H1 (cell line): Measurements from ENCODE around the gene STEAP1. TPM values are rescaled to one million over a fixed set of nuclear protein-coding genes. Genes with fewer than 3 reads are reported as not detected.
"Not testable (repeated sequence)": the region's sequence is repeated elsewhere in the genome, so short reads cannot be mapped to it uniquely, and the experiment has no call there.

Experiments used
- CTCF ChIA-PET: fragments of 300-600 bp; sonication (Branson Sonifier 250); formaldehyde crosslinking; loops from one replicate; lab custom pipeline; 2021; ENCODE audit not compliant: partially characterized antibody; lab: Charles Lee
- POLR2A ChIA-PET: fragments of 300-600 bp; sonication (Branson Sonifier 250); formaldehyde crosslinking; loops from one replicate; lab custom pipeline; 2021; ENCODE audit warnings: inconsistent platforms; ENCODE audit not compliant: partially characterized antibody; lab: Charles Lee
- DNase-seq, 2 experiments: peaks; one replicate each; pipeline versions ENCODE4 v3.0.0 to v3.0.0-alpha.2; 2010 to 2022; ENCODE audit warnings: low spot score in 2 of 2, low read depth in 1 of 2, mixed read lengths in 1 of 2
- FAIRE-seq: peaks from 2 replicates; lab custom pipeline; 2011; peaks lifted over from hg19 to GRCh38; lab: Jason Lieb, UNC
- H2AFZ ChIP-seq: 2 replicates; pipeline ENCODE4 v1.8.1; 2012; ENCODE audit warnings: low read length, inconsistent platforms
- H2AK5ac ChIP-seq: 2 replicates; pipeline ENCODE4 v1.6.1; 2013; ENCODE audit warnings: low read depth, low read length
- H2BK120ac ChIP-seq: replicated peaks from 2 replicates; pipeline ENCODE3; 2013; ENCODE audit warnings: low read depth, low read length, inconsistent platforms
- H2BK12ac ChIP-seq: 2 replicates; pipeline ENCODE4 v1.6.1; 2013; ENCODE audit warnings: low read depth, low read length
- H2BK15ac ChIP-seq: 2 replicates; pipeline ENCODE4 v1.6.1; 2013; ENCODE audit warnings: low read length
- H2BK20ac ChIP-seq: 2 replicates; pipeline ENCODE4 v1.6.1; 2013; ENCODE audit warnings: low read length
- H2BK5ac ChIP-seq: 2 replicates; pipeline ENCODE4 v1.6.1; 2013; ENCODE audit warnings: low read depth, low read length
- H3K14ac ChIP-seq: 2 replicates; pipeline ENCODE4 v1.6.1; 2013; ENCODE audit warnings: inconsistent platforms; ENCODE audit not compliant: insufficient read length
- H3K18ac ChIP-seq: 2 replicates; pipeline ENCODE4 v1.6.1; 2013; ENCODE audit warnings: low read length; ENCODE audit errors: extremely low read depth
- H3K23ac ChIP-seq: 2 replicates; pipeline ENCODE4 v1.6.1; 2013; ENCODE audit warnings: inconsistent platforms; ENCODE audit not compliant: insufficient read length
- H3K23me2 ChIP-seq: 2 replicates; pipeline ENCODE4 v1.6.1; 2013; ENCODE audit warnings: low read depth, low read length
- H3K27ac ChIP-seq: 2 replicates; pipeline ENCODE4 v1.6.1; 2011; ENCODE audit warnings: low read depth, low read length, inconsistent platforms
- H3K27me3 ChIP-seq, 4 experiments: replicated peaks in 1 of 4; 1 replicate in 1 of 4; 2 replicates in 3 of 4; pipeline versions ENCODE4 v1.6.1 to v1.8.1; 2011 to 2013; ENCODE audit warnings: low read length in 3 of 4, mild to moderate bottlenecking in 3 of 4, inconsistent platforms in 2 of 4, mixed read lengths in 2 of 4, moderate library complexity in 1 of 4; ENCODE audit not compliant: control insufficient read depth in 3 of 4, insufficient read depth in 3 of 4; ENCODE audit errors: extremely low read depth in 1 of 4
- H3K36me3 ChIP-seq, 4 experiments: 2 replicates each; pipeline versions ENCODE4 v1.6.1 to v1.8.1; 2011 to 2013; ENCODE audit warnings: mild to moderate bottlenecking in 4 of 4, low read length in 3 of 4, moderate library complexity in 2 of 4, control low read depth in 1 of 4, inconsistent platforms in 1 of 4; ENCODE audit not compliant: insufficient read depth in 4 of 4, control insufficient read depth in 2 of 4
- H3K4ac ChIP-seq: replicated peaks from 2 replicates; pipeline ENCODE3; 2013; ENCODE audit warnings: low read length, low read depth, mixed read lengths, inconsistent platforms; ENCODE audit not compliant: insufficient read length
- H3K4me1 ChIP-seq, 4 experiments: replicated peaks in 1 of 4; 1 replicate in 1 of 4; 2 replicates in 3 of 4; pipeline versions ENCODE4 v1.6.1 to v1.8.1; 2011 to 2013; ENCODE audit warnings: low read length in 3 of 4, inconsistent platforms in 2 of 4, mixed read lengths in 1 of 4; ENCODE audit not compliant: insufficient read depth in 4 of 4, control insufficient read depth in 3 of 4
- H3K4me2 ChIP-seq, 2 experiments: 2 replicates each; pipeline versions ENCODE4 v1.6.1 to v1.8.1; 2011 to 2013; ENCODE audit warnings: low read depth in 2 of 2, low read length in 2 of 2, control low read depth in 1 of 2, inconsistent platforms in 1 of 2, mild to moderate bottlenecking in 1 of 2; ENCODE audit not compliant: insufficient read depth in 1 of 2
- H3K4me3 ChIP-seq, 4 experiments: fragments of 200-600, 300-600 bp in 1 of 4; sonication (generic), shearing (Covaris generic), sonication (Bioruptor Twin) in 1 of 4; 2 replicates each; pipeline versions ENCODE4 v1.5.1 to v1.8.1; 2011 to 2016; ENCODE audit warnings: low read length in 4 of 4, low read depth in 3 of 4, control low read depth in 2 of 4, inconsistent platforms in 2 of 4, mild to moderate bottlenecking in 2 of 4, mixed read lengths in 1 of 4, moderate library complexity in 1 of 4; ENCODE audit not compliant: insufficient read depth in 2 of 4; ENCODE audit errors: extremely low read depth in 1 of 4
- H3K56ac ChIP-seq: replicated peaks from 2 replicates; pipeline ENCODE3; 2013; ENCODE audit warnings: low read depth, mild to moderate bottlenecking, mixed read lengths, low read length, inconsistent platforms; ENCODE audit not compliant: insufficient read length
- H3K79me1 ChIP-seq: 2 replicates; pipeline ENCODE4 v1.6.1; 2013; ENCODE audit warnings: low read depth, low read length, control low read depth
- H3K79me2 ChIP-seq, 2 experiments: 2 replicates each; pipeline versions ENCODE4 v1.6.1 to v1.8.1; 2012 to 2013; ENCODE audit warnings: low read length in 2 of 2, mild to moderate bottlenecking in 2 of 2, inconsistent platforms in 1 of 2; ENCODE audit not compliant: insufficient read depth in 2 of 2, control insufficient read depth in 1 of 2
- H3K9ac ChIP-seq, 4 experiments: replicated peaks in 1 of 4; 1 replicate in 1 of 4; 2 replicates in 3 of 4; pipeline versions ENCODE4 v1.6.1 to v1.8.1; 2011 to 2013; ENCODE audit warnings: low read depth in 3 of 4, low read length in 3 of 4, control low read depth in 2 of 4, mild to moderate bottlenecking in 2 of 4, moderate library complexity in 2 of 4, inconsistent platforms in 1 of 4; ENCODE audit errors: extremely low read depth in 1 of 4
- H3K9me3 ChIP-seq, 2 experiments: 2 replicates each; pipeline versions ENCODE4 v1.6.1 to v1.8.1; 2012 to 2013; ENCODE audit warnings: mild to moderate bottlenecking in 2 of 2, moderate library complexity in 2 of 2, control low read depth in 1 of 2, inconsistent platforms in 1 of 2, low read depth in 1 of 2, low read length in 1 of 2, mixed read lengths in 1 of 2; ENCODE audit not compliant: insufficient read depth in 2 of 2
- H4K20me1 ChIP-seq, 2 experiments: replicated peaks in 1 of 2; 2 replicates each; pipeline versions ENCODE3 to v1.8.1; 2011 to 2013; ENCODE audit warnings: inconsistent platforms in 2 of 2, low read length in 2 of 2, mild to moderate bottlenecking in 1 of 2; ENCODE audit not compliant: insufficient read depth in 2 of 2, control insufficient read depth in 1 of 2
- H4K5ac ChIP-seq: 2 replicates; pipeline ENCODE4 v1.6.1; 2013; ENCODE audit warnings: low read length, low read depth, mixed read lengths, inconsistent platforms; ENCODE audit not compliant: insufficient read length
- H4K8ac ChIP-seq: 2 replicates; pipeline ENCODE4 v1.8.0; 2013; ENCODE audit warnings: mild to moderate bottlenecking, moderate library complexity, low read length, inconsistent platforms; ENCODE audit not compliant: insufficient read depth; ENCODE audit errors: extremely low read depth
- H4K91ac ChIP-seq: replicated peaks from 2 replicates; pipeline ENCODE3; 2013; ENCODE audit warnings: low read length, mixed read lengths, inconsistent platforms; ENCODE audit not compliant: insufficient read length
- E2F6 ChIP-seq: IDR thresholded peaks from 2 replicates; pipeline ENCODE4 v1.6.1; 2012; ENCODE audit warnings: inconsistent platforms
- SP4 ChIP-seq: IDR thresholded peaks from 2 replicates; pipeline ENCODE4 v1.6.1; 2012; ENCODE audit warnings: low read length, inconsistent platforms
- TAF7 ChIP-seq: optimal IDR thresholded peaks from 2 replicates; pipeline ENCODE3; 2011; ENCODE audit warnings: low read depth, mild to moderate bottlenecking, inconsistent platforms, low read length, moderate library complexity, borderline replicate concordance
- TCF12 ChIP-seq: IDR thresholded peaks from 2 replicates; pipeline ENCODE4 v1.6.1; 2011; ENCODE audit warnings: low read depth, mild to moderate bottlenecking, low read length
- USF2 ChIP-seq: IDR thresholded peaks from 2 replicates; pipeline ENCODE4 v1.6.1; 2011; ENCODE audit warnings: low read length, improper control_type of control experiment
- WGBS, 2 experiments: shearing (Covaris generic) in 1 of 2; methylation state at CpG; one replicate each; pipeline versions ENCODE4 v1.1.6 to v1.1.7; 2013 to 2015; ENCODE audit warnings: low lambda C conversion rate in 2 of 2, mixed read lengths in 2 of 2, inconsistent platforms in 1 of 2, low coverage in 1 of 2, missing lambda C conversion rate in 1 of 2; ENCODE audit not compliant: insufficient replicate concordance in 2 of 2, insufficient coverage in 1 of 2, insufficient read length in 1 of 2; ENCODE audit errors: extremely low coverage in 1 of 2, missing lambda C conversion rate in 1 of 2; 5-methylcytosine and 5-hydroxymethylcytosine counted together
- polyA plus RNA-seq, 7 experiments: library from polyadenylated mRNA; depleted of rRNA in 3 of 7; stranded (reverse) in 5 of 7; unstranded in 2 of 7; fragments of >200 nt in 5 of 7; fragments of 200-250 nt in 2 of 7; gene quantifications; 1 replicate in 5 of 7; 2 replicates in 1 of 7; 4 replicates in 1 of 7; pipeline versions ENCODE4 v1.2.1 to v1.2.3, GENCODE V29; 2011 to 2013; ENCODE audit warnings: missing spikeins in 2 of 7, mixed read lengths in 2 of 7
- total RNA-seq: library from RNA; stranded (reverse); fragmentation: NEBNext Ultra II Directional; extraction: Animal tissue kit (Norgen Biotek cat#: 25700); gene quantifications from 2 replicates; pipeline ENCODE4 v1.2.1, GENCODE V29; 2021

Gene STEAP1
- total and polyA plus RNA-seq, 2 of the 8 experiments (the other 6 are each of a cell fraction or from before 2014, with no cell fraction given): 9.2 to 9.5 TPM

- TF ChIP-seq E2F6 (no peak), TCF12 (no peak), SP4 (no peak), USF2 (no peak), TAF7 (no peak)
Measured at GRCh38 chr7:90181485-90181884, 27.2 kb downstream of the STEAP1 start (continued).

- H3K9ac ChIP-seq, H3K23me2 ChIP-seq, H4K8ac ChIP-seq, H3K4me1 ChIP-seq, H4K91ac ChIP-seq, H4K5ac ChIP-seq, H3K56ac ChIP-seq, H3K4ac ChIP-seq, H3K4me3 ChIP-seq, H3K27ac ChIP-seq, H4K20me1 ChIP-seq, H3K14ac ChIP-seq, H2AFZ ChIP-seq, H3K23ac ChIP-seq, H2BK120ac ChIP-seq, H3K79me1 ChIP-seq, H2BK5ac ChIP-seq, POLR2A ChIA-PET, H2AK5ac ChIP-seq, FAIRE-seq, H3K4me2 ChIP-seq, H2BK20ac ChIP-seq, H2BK12ac ChIP-seq, H3K27me3 ChIP-seq, DNase-seq, H2BK15ac ChIP-seq, H3K18ac ChIP-seq, H3K36me3 ChIP-seq, H3K79me2 ChIP-seq: not testable (repeated sequence)
- H3K9me3 ChIP-seq: peaks cover 11 to 12% of the 10 kb centered on the region in 2 experiments
- CTCF ChIA-PET: interaction anchor here (0.9 kb wide), 1 partner anchor 241 kb away, joined by 3 read pairs; no protein-coding TSS in a partner anchor
- 80% methylated on average over 4 of the region's 4 CpGs; no CpG with 5 or more reads in 1 of the 2 experiments for WGBS, 2 experiments
Measured at GRCh38 chr7:90186290-90186689, 32.0 kb downstream of the STEAP1 start.
